ENCODE results near the gene TBC1D20. TPM values are rescaled to one million over a fixed set of nuclear protein-coding genes. Genes with fewer than 3 reads are reported as not detected.

TBC1D20 gene
- total and polyA plus RNA-seq, 2 donors (not counting 1 experiment from before 2014, with no cell fraction given) = 33.9 to 38.3 TPM

DNA sequence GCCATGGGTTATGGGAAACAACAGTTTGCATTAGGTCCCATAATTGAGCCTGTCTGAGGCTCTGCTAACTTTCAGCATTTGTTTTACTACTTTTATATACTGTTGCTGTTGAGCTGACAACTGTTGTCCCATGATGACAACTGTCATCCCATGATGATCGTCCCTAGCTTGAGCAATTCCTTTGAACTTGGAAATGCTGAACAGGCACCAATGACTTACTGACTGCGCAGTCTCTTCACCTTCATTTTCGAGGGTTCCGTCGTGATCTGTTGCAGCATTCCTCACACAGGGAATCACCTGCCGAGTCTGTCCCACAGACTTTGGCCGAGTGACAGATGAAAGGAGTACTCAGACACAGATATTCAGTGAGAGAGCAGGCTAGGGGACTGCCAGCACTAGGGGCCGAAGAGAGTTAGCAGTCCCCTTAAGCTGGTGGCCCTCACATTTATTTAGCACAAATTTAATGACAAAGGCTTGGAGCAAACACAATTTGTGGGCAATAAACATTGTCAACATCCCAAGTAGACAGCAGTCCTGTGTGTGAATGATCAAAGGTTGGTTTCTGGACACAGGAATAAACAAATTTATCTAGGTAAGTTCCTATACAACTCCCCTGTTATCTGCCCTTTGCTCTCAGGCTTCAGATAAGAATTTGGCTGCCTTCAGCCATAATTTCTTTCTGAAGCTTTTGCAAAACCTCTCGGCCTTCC is 10.0 kb upstream of the TBC1D20 start:
- no peak for TF ChIP-seq EZH2 (IDR thresholded peaks at IDR 0.05; ENCODE audit: low read length, missing control alignments)
- TF ChIP-seq, protein P1, sequence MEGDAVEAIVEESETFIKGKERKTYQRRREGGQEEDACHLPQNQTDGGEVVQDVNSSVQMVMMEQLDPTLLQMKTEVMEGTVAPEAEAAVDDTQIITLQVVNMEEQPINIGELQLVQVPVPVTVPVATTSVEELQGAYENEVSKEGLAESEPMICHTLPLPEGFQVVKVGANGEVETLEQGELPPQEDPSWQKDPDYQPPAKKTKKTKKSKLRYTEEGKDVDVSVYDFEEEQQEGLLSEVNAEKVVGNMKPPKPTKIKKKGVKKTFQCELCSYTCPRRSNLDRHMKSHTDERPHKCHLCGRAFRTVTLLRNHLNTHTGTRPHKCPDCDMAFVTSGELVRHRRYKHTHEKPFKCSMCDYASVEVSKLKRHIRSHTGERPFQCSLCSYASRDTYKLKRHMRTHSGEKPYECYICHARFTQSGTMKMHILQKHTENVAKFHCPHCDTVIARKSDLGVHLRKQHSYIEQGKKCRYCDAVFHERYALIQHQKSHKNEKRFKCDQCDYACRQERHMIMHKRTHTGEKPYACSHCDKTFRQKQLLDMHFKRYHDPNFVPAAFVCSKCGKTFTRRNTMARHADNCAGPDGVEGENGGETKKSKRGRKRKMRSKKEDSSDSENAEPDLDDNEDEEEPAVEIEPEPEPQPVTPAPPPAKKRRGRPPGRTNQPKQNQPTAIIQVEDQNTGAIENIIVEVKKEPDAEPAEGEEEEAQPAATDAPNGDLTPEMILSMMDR (conservative IDR thresholded peaks at IDR 0.05 in 1 of 2, IDR thresholded peaks at IDR 0.05 in 1 of 2; ENCODE audit: low read depth in 1 of 2, low read length in 2 of 2) = no peak
- H3K27me3 ChIP-seq (ENCODE audit: control insufficient read depth, insufficient read depth, low read length) = no peaks in the 10 kb centered on the region
- no peak overlapping the region for H3K9ac ChIP-seq (ENCODE audit: insufficient read depth, low read length)
- H3K4me2 ChIP-seq (ENCODE audit: extremely low read depth, insufficient read depth, low read length) = no peak overlapping the region
- H4K20me1 ChIP-seq (ENCODE audit: control insufficient read depth, extremely low read depth, insufficient read depth, low read length) = no peaks in the 10 kb centered on the region
- no peak overlapping the region for H3K27ac ChIP-seq (ENCODE audit: insufficient read depth, low read length)
- H3K4me3 ChIP-seq (replicated peaks in 1 of 4; ENCODE audit: control extremely low read depth in 1 of 4, insufficient read depth in 1 of 4, low read depth in 3 of 4, low read length in 4 of 4) = no peak overlapping the region
- DNase-seq (ENCODE audit: low read depth in 2 of 2) = no peak
- no peak overlapping the region for H2AFZ ChIP-seq (ENCODE audit: low read length)
- H3K9me3 ChIP-seq (ENCODE audit: control insufficient read depth, insufficient read depth, low read depth, low read length) = no peaks in the 10 kb centered on the region
- H3K36me3 ChIP-seq (ENCODE audit: control insufficient read depth, insufficient read depth, low read length) = peaks cover 3% of the 10 kb centered on the region
- H3K4me1 ChIP-seq (ENCODE audit: control insufficient read depth, extremely low read depth, insufficient read depth, low read length) = no peaks in the 10 kb centered on the region
- H3K79me2 ChIP-seq (ENCODE audit: control insufficient read depth, insufficient read depth, low read length) = no peaks in the 10 kb centered on the region

GRCh38 chr20:469746-470490 is 7.6 kb upstream of the TBC1D20 start:
- Histone ChIP-seq H4K20me1 (ENCODE audit: control insufficient read depth, extremely low read depth, insufficient read depth, low read length) (no peaks in the 10 kb centered on the region), H3K36me3 (ENCODE audit: control insufficient read depth, insufficient read depth, low read length) (no peaks in the 10 kb centered on the region), H3K27ac (ENCODE audit: insufficient read depth, low read length) (no peak overlapping the region), H2AFZ (ENCODE audit: low read length) (no peak overlapping the region), H3K4me3 (replicated peaks in 1 of 4; ENCODE audit: control extremely low read depth in 1 of 4, insufficient read depth in 1 of 4, low read depth in 3 of 4, low read length in 4 of 4) (no peak overlapping the region), H3K4me1 (ENCODE audit: control insufficient read depth, extremely low read depth, insufficient read depth, low read length) (no peaks in the 10 kb centered on the region), H3K27me3 (ENCODE audit: control insufficient read depth, insufficient read depth, low read length) (no peaks in the 10 kb centered on the region), H3K9me3 (ENCODE audit: control insufficient read depth, insufficient read depth, low read depth, low read length) (no peaks in the 10 kb centered on the region), H3K9ac (ENCODE audit: insufficient read depth, low read length) (no peak overlapping the region), H3K79me2 (ENCODE audit: control insufficient read depth, insufficient read depth, low read length) (no peaks in the 10 kb centered on the region), H3K4me2 (ENCODE audit: extremely low read depth, insufficient read depth, low read length) (no peak overlapping the region)
- TF ChIP-seq EZH2 (IDR thresholded peaks at IDR 0.05; ENCODE audit: low read length, missing control alignments) = no peak
- TF ChIP-seq, protein P1 (conservative IDR thresholded peaks at IDR 0.05 in 1 of 2, IDR thresholded peaks at IDR 0.05 in 1 of 2; ENCODE audit: low read depth in 1 of 2, low read length in 2 of 2) = no peak
- DNase-seq (ENCODE audit: low read depth in 2 of 2) = no peak

- Histone ChIP-seq H3K36me3 (ENCODE audit: control insufficient read depth, insufficient read depth, low read length) (no peaks in the 10 kb centered on the region), H3K27me3 (ENCODE audit: control insufficient read depth, insufficient read depth, low read length) (no peaks in the 10 kb centered on the region), H3K9ac (ENCODE audit: insufficient read depth, low read length) (no peak overlapping the region), H3K4me2 (ENCODE audit: extremely low read depth, insufficient read depth, low read length) (no peak overlapping the region), H3K79me2 (ENCODE audit: control insufficient read depth, insufficient read depth, low read length) (no peaks in the 10 kb centered on the region), H3K9me3 (ENCODE audit: control insufficient read depth, insufficient read depth, low read depth, low read length) (no peaks in the 10 kb centered on the region), H4K20me1 (ENCODE audit: control insufficient read depth, extremely low read depth, insufficient read depth, low read length) (no peaks in the 10 kb centered on the region), H3K4me1 (ENCODE audit: control insufficient read depth, extremely low read depth, insufficient read depth, low read length) (no peaks in the 10 kb centered on the region), H3K27ac (ENCODE audit: insufficient read depth, low read length) (no peak overlapping the region), H3K4me3 (replicated peaks in 1 of 4; ENCODE audit: control extremely low read depth in 1 of 4, insufficient read depth in 1 of 4, low read depth in 3 of 4, low read length in 4 of 4) (no peak overlapping the region), H2AFZ (ENCODE audit: low read length) (no peak overlapping the region)
- DNase-seq (ENCODE audit: low read depth in 2 of 2) = no peak
- no peak for TF ChIP-seq EZH2 (IDR thresholded peaks at IDR 0.05; ENCODE audit: low read length, missing control alignments)
- TF ChIP-seq, protein P1 (conservative IDR thresholded peaks at IDR 0.05 in 1 of 2, IDR thresholded peaks at IDR 0.05 in 1 of 2; ENCODE audit: low read depth in 1 of 2, low read length in 2 of 2) = no peak
Measured at GRCh38 chr20:467755-468154, 5.4 kb upstream of the TBC1D20 start.
